ENCODE measurements around the gene C20orf141.

GRCh38 chr20:2825761-2826160 lies 11.0 kb downstream of the C20orf141 start:
- TF ChIP-seq POLR2AphosphoS5 (IDR thresholded peaks at IDR 0.05; ENCODE audit: insufficient read depth in 1 of 2, low read depth in 1 of 2): no peak
- TF ChIP-seq, protein P1, sequence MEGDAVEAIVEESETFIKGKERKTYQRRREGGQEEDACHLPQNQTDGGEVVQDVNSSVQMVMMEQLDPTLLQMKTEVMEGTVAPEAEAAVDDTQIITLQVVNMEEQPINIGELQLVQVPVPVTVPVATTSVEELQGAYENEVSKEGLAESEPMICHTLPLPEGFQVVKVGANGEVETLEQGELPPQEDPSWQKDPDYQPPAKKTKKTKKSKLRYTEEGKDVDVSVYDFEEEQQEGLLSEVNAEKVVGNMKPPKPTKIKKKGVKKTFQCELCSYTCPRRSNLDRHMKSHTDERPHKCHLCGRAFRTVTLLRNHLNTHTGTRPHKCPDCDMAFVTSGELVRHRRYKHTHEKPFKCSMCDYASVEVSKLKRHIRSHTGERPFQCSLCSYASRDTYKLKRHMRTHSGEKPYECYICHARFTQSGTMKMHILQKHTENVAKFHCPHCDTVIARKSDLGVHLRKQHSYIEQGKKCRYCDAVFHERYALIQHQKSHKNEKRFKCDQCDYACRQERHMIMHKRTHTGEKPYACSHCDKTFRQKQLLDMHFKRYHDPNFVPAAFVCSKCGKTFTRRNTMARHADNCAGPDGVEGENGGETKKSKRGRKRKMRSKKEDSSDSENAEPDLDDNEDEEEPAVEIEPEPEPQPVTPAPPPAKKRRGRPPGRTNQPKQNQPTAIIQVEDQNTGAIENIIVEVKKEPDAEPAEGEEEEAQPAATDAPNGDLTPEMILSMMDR (IDR thresholded peaks at IDR 0.05): no peak
- TF ChIP-seq POLR2A (IDR thresholded peaks at IDR 0.05): no peak
